Measurements from ENCODE around the gene ASCL5. TPM values are rescaled to one million over a fixed set of nuclear protein-coding genes. Genes with fewer than 3 reads are reported as not detected.

Gene ASCL5
- total and polyA plus RNA-seq, 4 experiments from 2014 or later = 0.30 TPM; not detected in 3

DNA sequence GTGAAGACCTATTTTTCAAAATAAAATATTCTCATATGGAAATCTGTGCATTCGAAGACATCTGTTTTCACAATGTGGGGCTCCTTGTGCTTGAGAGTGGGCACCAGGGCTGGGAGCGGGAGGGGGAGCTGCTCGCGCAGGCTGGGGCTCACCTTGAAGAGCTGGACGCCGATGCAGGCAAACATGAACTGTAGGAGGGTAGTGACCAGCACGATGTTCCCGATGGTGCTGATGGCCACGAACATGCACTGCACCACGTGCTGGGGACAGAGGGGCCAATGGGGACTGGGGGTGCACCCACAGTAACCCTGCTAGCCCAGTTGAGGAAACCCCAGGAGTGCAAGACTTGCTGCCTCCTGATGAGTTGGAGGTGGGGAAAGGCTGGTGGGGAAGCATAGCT is 61.3 kb downstream of the ASCL5 start:
- no peak overlapping the region for H3K4me3 ChIP-seq (ENCODE audit: low read length in 2 of 2)
- ChIA-PET CTCF (ENCODE audit: partially characterized antibody) (interaction anchor here (1.2 kb wide), 1 partner anchor 14 kb away, joined by 3 read pairs; no protein-coding TSS in a partner anchor), POLR2A (ENCODE audit: partially characterized antibody) (no interaction called here)
- H3K4me1 ChIP-seq (ENCODE audit: insufficient read depth, low read length) = no peaks in the 10 kb centered on the region
- no peaks in the 10 kb centered on the region for H3K4me1 Mint-ChIP-seq
- peaks cover 0 to 2% of the 10 kb centered on the region in 2 donors for H3K27me3 Mint-ChIP-seq
- peaks cover 0 to 2% (median 0%) of the 10 kb centered on the region in 8 donors for H3K9me3 Mint-ChIP-seq
- H3K36me3 Mint-ChIP-seq = no peaks in the 10 kb centered on the region
- H3K27me3 ChIP-seq (ENCODE audit: insufficient read depth, low read length) = no peaks in the 10 kb centered on the region
- H3K9me3 ChIP-seq (ENCODE audit: control insufficient read depth in 1 of 2, low read length in 2 of 2) = no peaks in the 10 kb centered on the region
- no peaks in the 10 kb centered on the region for H3K36me3 ChIP-seq (ENCODE audit: insufficient read depth, low read length)
- H3K27ac ChIP-seq (ENCODE audit: low read depth, low read length) = no peak overlapping the region
- no peak overlapping the region for H3K4me3 Mint-ChIP-seq
- DNase-seq = no peak
- intact Hi-C loops (cut with micrococcal nuclease) = no loop called here
- no peak overlapping the region for H3K27ac Mint-ChIP-seq

DNA sequence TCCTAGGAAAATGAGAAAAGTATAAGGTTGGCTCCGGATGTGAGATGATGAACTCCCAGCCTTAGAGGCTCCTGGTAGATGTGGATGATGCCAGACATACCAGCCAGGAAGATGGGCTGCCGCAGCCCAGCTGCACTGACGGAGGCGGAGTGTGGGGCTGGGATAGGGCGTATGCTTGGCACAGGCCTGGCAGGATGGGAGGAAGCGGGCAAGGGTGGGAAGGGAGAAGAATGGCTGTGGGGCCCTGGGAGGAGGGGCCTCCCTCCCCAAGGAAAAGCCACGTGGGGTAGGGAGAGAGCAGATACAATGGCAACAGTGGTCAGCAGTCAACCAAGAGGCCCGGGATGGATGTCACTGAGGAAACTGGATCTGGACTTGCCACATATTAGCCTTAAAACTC is 62.2 kb downstream of the ASCL5 start:
- Histone ChIP-seq H3K9me3 (ENCODE audit: control insufficient read depth in 1 of 2, low read length in 2 of 2) (no peaks in the 10 kb centered on the region), H3K27me3 (ENCODE audit: insufficient read depth, low read length) (no peaks in the 10 kb centered on the region), H3K36me3 (ENCODE audit: insufficient read depth, low read length) (no peaks in the 10 kb centered on the region), H3K27ac (ENCODE audit: low read depth, low read length) (no peak overlapping the region), H3K4me1 (ENCODE audit: insufficient read depth, low read length) (no peaks in the 10 kb centered on the region), H3K4me3 (ENCODE audit: low read length in 2 of 2) (no peak overlapping the region)
- intact Hi-C loops (cut with micrococcal nuclease) = no loop called here
- Mint-ChIP-seq H3K36me3 (no peaks in the 10 kb centered on the region), H3K4me3 (no peak overlapping the region), H3K9me3 (peaks cover 0 to 2% (median 0%) of the 10 kb centered on the region in 8 donors), H3K4me1 (no peaks in the 10 kb centered on the region), H3K27me3 (peaks cover 0 to 2% of the 10 kb centered on the region in 2 donors), H3K27ac (no peak overlapping the region)
- no peak for DNase-seq
- POLR2A ChIA-PET (ENCODE audit: partially characterized antibody) = no interaction called here
- CTCF ChIA-PET (ENCODE audit: partially characterized antibody) = interaction anchor here (1.2 kb wide), 1 partner anchor 15 kb away, joined by 3 read pairs; no protein-coding TSS in a partner anchor

Other genes with a start within 250 kb of the ASCL5 start
- gene INAVA, start 232.3 kb downstream of the ASCL5 start, total RNA-seq = under 1 TPM; 0.20 to 0.28 TPM
- gene INAVA, start 232.3 kb downstream of the ASCL5 start, polyA plus RNA-seq = under 1 TPM in 1 of 2 donors, not detected in 1; 0.70 TPM
- gene KIF21B, start 103.5 kb downstream of the ASCL5 start, total RNA-seq = 10 to 100 TPM; 90.3 to 94.7 TPM
- gene KIF21B, start 103.5 kb downstream of the ASCL5 start, polyA plus RNA-seq = 10 to 100 TPM in 1 of 2 donors, under 1 TPM in 1; 0.55 to 10.4 TPM
- gene CACNA1S, start 14.8 kb downstream of the ASCL5 start, total RNA-seq = not detected
- gene CACNA1S, start 14.8 kb downstream of the ASCL5 start, polyA plus RNA-seq = not detected
- 10 to 100 TPM; 20.6 to 21.1 TPM for gene TMEM9, start 27.3 kb upstream of the ASCL5 start, total RNA-seq
- gene TMEM9, start 27.3 kb upstream of the ASCL5 start, polyA plus RNA-seq = 10 to 100 TPM; 25.4 to 64.3 TPM
- gene IGFN1, start 63.6 kb upstream of the ASCL5 start, total RNA-seq = not detected
- gene IGFN1, start 63.6 kb upstream of the ASCL5 start, polyA plus RNA-seq = not detected
- gene PKP1, start 156.3 kb upstream of the ASCL5 start, total RNA-seq = not detected
- not detected for gene PKP1, start 156.3 kb upstream of the ASCL5 start, polyA plus RNA-seq

All from CD4-positive, alpha-beta memory T cell (primary cell).